Activated CD4-positive, CD25-positive, alpha-beta regulatory T cell treated with anti-CD3 and anti-CD28 coated beads, Interleukin-2, amount 50 U/mL, for 24 hours (primary cell): ENCODE measurements around the gene PRKAR1A.

Experiments
- ATAC-seq, 2 donors: fragments of 150-1000 bp; cut with Tn5 transposase; one replicate each; pipeline ENCODE4 v1.10.0; 2021; ENCODE audit warnings: mild to moderate bottlenecking in 1 of 2, moderate library complexity in 1 of 2

PRKAR1A gene

DNA sequence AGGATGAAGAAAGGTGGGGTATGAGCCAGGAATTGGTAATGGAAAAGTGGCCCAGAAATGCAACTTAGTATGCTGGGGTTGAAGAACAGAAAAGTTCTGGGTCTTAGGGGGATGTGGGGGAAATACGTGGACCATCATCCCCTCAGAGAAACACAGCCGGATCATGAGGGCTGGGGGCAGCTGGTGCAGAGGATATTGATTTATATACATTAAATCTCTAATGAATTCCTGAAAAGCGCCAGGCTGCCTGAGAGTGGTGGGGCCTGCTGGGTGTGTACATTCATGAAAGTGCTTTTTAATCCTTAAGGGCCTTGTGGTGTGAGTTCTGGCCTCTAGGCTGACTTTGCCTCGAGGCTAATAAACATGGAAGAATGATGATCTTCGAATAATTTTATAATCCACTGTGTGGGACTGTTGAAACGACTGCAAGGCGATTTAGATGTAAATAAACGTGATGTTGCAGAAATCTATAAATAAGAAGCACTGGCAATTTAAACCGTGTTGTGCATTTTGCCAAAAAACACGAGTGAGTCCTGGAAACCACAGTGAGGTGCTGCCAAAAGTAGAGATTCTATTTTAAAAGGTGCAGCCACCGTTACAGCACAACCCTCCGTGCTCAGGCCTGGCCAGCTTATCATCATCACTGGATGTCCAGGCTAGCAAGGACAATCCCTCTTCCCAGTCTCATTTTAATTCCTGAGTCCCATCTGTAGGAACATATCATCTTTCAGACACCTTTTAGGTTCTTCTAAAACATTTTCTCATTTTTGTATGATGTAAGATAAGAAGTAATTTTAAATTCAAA lies 32.1 kb downstream of the PRKAR1A start:
- ATAC-seq = no peak

DNA sequence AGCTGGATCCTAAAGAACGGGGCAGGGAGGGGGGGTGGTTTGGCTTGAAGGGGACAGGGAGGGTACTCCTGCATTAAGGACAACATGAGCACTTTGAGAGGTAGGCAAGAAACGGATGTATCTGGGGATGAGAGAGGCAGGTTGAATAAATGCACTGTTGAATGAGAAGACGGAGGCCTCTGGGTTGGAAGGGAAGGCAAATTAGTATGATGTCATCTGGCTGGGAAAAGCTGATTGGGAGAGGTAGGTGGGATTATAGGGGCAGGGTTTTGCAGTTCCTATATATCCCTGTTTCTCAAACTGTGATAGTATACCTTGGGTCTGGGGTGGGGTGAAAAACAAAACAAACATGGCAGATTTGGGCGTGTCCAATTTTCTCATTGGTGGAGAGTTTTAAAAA lies 44.3 kb downstream of the PRKAR1A start:
- ATAC-seq = no peak

GRCh38 chr17:68559316-68559715 lies 47.1 kb downstream of the PRKAR1A start:
- ATAC-seq = no peak

DNA sequence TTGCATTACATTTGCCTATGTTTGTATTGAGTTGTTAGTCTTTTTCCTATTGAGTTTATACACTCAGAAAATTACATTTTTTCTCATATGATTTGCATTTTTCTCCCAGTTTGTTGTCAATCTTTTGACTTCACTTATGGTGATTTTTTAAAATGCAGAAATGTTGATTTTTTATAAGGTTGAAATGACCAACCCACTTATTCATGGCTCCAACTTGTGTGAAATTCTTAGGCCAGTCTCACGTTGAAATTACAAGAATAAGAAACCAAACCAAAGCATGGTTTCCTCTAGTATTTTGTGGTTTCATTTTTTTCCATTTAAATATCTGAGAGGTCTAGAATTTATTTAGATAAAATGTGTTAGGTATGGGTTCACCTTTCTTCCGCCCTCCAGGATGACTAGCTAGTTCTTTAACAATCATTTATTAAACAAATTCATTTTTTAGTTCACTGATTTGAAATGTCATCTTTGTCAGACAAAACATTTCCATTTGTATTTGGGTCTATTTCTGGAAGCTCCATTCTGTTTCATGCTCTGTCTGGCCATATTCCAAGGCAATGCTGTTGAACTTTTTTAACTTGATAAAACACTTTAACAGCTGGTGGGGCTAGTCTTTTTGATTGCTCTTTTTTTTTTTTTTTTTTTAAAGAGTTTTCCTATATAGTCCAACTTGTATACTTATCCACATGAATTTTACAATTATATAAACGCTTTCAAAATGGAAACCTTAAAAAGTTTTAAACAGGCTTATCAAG lies 48.9 kb downstream of the PRKAR1A start:
- no peak for ATAC-seq

DNA sequence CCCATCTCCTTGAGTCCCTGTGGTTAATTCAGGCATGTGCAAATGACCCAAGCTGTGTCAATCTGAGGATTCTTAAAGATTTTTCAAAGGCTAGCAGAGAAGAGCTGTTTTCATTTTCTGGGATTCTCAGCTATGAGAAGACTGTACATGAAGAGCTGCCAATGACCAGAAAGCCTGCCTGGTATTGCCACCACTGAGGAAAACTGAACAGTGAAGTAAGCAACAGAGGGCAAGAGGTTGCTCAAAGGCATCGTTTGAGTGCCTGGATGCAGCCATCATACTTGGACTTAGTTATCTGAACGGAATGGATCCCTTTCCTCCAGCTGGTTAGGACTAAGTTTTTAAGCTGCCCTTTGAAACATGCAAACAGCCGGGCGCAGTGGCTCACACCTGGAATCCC lies 50.5 kb downstream of the PRKAR1A start:
- ATAC-seq = no peak

DNA sequence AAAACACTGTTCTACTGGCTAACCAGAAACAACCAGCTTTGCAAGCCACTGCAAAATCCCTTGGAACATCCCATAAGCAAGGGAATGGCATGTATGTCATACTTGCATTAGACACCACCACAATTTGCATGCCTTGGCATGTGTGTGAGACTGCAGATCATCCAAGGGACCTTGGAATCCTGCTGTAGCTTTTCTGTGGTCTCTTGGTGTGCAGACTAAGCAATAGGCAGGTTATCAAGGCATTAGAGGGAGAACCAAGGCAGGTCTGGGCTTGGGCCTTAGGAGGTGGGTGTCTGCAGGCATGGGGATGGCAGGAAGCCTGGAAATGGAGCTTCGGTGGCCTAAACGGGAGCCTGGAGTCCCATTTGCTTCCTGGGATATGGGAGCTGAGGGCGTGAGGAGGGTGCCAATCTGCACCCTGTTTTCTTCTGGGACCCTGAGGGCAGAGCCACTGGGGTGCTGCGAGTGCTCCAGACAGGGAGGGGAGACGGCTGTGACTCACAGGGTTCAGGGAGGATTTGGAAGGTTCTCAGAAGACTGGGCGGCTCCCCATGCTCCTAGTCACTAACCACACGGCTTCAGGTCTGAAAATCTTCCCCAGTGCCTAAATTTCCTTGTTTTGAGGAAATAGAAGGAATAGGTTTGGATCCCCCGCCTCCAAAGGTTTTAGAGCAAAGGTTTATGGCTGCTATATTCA lies 52.3 kb downstream of the PRKAR1A start:
- no peak for ATAC-seq

DNA sequence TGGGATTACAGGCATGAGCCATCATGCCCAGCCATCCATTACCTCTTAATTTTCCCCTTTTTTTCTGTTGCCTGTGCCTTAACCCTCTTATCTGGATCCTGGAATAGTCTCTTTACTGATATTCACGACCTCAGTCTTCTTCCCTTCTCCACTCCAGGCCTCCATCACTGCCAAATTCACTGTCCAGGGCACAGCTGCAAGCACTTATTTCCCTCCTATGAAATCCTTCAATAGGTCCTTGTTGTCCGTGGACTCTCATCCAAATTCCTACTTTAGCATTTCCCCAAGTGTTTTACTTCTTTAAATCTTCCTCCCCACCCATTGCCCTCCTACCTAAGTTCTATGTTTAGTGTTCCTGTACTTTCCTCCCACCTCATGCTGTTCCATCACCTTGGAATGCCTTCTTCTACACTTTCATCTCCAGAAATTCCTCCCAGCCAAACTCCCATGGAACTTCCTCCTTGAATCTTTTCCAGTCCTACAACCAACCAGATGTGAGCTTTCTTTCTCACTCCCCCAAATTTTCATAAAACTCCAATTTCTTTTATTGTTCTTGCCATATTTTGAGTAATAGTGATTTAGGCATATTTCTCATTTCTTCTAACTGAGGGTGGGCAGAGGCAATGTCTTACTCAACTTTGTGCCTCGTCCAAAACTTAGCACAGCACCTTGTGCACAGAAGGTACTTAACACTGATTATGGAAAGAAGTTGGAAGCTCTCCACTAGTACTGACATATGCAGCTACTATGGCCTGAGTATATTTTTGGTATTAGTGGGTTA lies 53.6 kb downstream of the PRKAR1A start:
- no peak for ATAC-seq

DNA sequence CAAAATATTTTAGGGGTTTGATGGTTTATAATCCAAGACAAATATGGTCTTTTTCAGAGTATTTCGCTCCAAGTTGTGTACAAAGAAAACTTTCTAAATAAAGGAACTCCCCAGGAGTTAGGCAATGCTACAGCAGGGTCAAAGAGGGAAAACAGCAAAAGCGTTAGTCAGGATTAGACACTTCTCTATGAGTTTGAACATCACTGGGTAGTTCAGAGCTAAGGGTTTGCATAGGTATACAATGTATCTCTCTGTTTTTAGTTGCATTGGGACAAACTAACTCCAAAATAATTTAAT lies 54.2 kb downstream of the PRKAR1A start:
- no peak for ATAC-seq

- ATAC-seq = no peak
Measured at GRCh38 chr17:68567035-68567434, 54.8 kb downstream of the PRKAR1A start.

GRCh38 chr17:68567581-68567980 lies 55.4 kb downstream of the PRKAR1A start:
- no peak for ATAC-seq

GRCh38 chr17:68568581-68568980 lies 56.4 kb downstream of the PRKAR1A start:
- no peak for ATAC-seq

GRCh38 chr17:68569346-68569745 lies 57.1 kb downstream of the PRKAR1A start:
- ATAC-seq = no peak

DNA sequence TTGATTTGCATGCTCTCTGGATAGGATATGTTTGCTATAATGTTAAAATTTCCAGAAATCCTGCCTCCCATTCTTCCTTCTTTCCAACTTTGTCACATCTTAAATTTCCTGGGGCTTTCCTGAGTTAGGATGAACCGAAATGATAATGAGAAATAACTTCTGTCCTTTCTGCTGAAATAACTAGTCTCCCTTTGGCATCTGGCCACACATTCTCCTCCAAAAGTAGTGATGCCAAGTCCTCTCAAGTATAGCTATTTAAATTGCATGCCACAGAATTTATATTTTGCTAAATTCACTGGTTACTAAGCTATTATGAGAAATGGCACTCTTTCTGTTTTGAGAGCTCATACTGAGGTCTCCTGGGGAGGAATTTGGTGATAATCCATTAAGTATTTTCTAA lies 58.3 kb downstream of the PRKAR1A start:
- ATAC-seq = no peak

- ATAC-seq = no peak
Measured at GRCh38 chr17:68572138-68572842, 60.1 kb downstream of the PRKAR1A start.

- no peak for ATAC-seq
Measured at GRCh38 chr17:68573338-68573737, 61.1 kb downstream of the PRKAR1A start.

GRCh38 chr17:68576137-68576536 lies 63.9 kb downstream of the PRKAR1A start:
- no peak for ATAC-seq

GRCh38 chr17:68576811-68577496 lies 64.7 kb downstream of the PRKAR1A start:
- no peak for ATAC-seq

DNA sequence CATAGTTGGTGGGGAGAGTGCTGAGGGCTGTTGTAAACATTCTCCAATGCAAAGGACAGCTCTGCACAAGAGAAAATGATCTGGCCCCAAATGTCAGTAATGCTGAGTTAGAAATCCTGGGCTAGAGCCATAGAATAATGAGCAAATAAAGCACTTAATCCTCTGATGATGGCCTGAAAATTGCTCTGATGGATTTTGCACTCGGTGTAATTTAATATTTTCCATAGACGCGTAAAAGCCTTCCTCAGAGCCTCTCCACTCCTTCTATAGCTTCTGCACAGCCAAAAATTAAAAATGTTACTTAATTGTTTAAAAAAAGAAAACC lies 65.2 kb downstream of the PRKAR1A start:
- ATAC-seq = no peak

- no peak for ATAC-seq
Measured at GRCh38 chr17:68578236-68578635, 66.0 kb downstream of the PRKAR1A start.

- ATAC-seq = no peak
Measured at GRCh38 chr17:68579194-68579927, 67.1 kb downstream of the PRKAR1A start.

DNA sequence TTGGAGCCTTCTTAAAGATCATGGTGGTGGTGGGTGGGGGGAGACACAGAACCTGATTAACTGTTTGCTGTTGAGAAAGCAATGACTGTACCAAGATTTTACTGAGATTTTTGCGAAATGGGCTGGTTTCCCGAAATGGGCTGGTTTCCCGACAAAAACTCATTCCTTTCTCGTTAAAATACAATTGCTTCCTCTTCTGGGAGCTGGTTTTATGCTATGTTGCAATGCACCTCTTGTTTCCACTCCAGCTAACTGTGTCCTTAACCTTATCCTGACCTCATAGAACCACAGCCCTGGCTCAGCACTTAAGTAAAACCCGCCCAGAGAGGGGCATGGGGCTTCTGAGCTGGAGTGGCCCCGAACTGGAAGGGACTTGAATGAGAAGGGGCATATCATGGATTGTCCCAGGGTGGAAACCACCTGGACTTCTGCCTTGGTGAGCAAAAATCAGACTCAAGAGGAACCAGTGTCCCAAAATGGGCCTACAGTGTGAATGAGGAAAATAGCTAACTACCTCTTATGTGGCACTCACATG lies 68.1 kb downstream of the PRKAR1A start:
- no peak for ATAC-seq
